Measurements from ENCODE around the gene BBOX1.

DNA sequence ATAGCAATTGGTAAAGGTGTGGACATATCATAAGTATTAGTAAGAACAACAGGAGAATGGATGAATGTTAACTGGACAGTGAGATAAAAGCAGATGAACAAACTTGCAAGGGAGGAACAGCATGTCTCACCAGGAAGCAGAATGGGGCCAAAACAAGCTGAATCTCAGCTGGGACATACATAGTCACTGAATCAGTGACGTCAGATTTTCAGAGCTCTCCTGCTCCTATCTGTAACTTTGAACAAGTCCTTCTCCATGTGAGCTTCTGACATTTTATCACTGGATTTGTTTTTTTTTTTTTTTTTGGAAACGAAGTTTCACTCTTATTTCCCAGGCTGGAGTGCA, 118.7 kb downstream of the BBOX1 start:
- TF ChIP-seq POLR2A (IDR thresholded peaks at IDR 0.05; ENCODE audit: low read length) (no peak), GATA1 (IDR thresholded peaks at IDR 0.05; ENCODE audit: low read depth, low read length) (no peak)
